Frontal cortex (tissue), 4 donors: ENCODE results near the gene CDH26. TPM values are rescaled to one million over a fixed set of nuclear protein-coding genes. Genes with fewer than 3 reads are reported as not detected.

ENCODE experiments used
- DNase-seq, 2 donors: peaks; one replicate each; pipeline ENCODE4 v3.0.0; 2012; ENCODE audit warnings: low spot score in 2 of 2
- FAIRE-seq: peaks from 2 replicates; lab custom pipeline; 2012; peaks lifted over from hg19 to GRCh38; lab: Jason Lieb, UNC
- total RNA-seq: library from RNA; depleted of rRNA; stranded (reverse); fragments of >200 nt; gene quantifications from one replicate; pipeline ENCODE4 v1.2.3, GENCODE V29; 2014
- donor health status: control.
- donor health status: control.
- donor health status: control.

The CDH26 gene
- total RNA-seq, 1 donor from 2014 or later, result 0.41 TPM

- no peak for DNase-seq
- no peak for FAIRE-seq
Observed at GRCh38 chr20:60055740-60056139, 97.5 kb downstream of the CDH26 start.

DNA sequence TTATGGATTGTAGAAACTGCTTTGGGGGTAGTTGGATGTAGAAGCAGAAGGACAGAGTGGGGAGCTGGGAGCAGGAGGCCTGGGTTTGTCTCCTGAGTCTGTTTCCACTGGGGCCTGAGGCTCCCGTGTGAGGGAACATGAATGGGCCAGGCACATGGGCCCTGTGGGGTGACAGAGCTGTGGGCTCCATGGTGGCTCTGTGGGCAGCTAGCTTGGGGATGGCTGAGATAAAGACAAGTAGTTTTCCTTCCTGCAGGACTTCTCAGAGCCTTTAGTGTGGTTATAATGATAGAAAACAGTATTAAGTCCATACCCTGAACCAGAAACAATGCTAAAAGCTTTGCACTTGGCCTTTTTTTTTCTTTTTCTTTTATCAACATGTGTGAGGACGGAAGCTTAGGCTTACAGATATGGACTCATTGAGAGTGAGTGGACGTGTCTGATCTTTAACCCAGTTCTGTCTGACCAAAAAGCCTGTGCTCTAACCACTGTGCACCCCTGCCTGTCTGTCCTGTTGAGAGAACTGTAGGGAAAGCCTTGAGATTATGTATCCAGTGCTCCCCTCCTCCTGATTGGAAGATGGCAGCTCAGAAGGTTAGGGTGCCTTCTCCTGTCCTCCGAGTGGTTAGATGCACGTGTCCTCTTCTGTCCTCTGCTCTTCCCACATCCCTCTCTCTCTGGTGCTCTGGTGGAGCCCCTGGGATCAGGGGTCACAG is 98.3 kb downstream of the CDH26 start:
- DNase-seq (no peak), FAIRE-seq (no peak)

DNA sequence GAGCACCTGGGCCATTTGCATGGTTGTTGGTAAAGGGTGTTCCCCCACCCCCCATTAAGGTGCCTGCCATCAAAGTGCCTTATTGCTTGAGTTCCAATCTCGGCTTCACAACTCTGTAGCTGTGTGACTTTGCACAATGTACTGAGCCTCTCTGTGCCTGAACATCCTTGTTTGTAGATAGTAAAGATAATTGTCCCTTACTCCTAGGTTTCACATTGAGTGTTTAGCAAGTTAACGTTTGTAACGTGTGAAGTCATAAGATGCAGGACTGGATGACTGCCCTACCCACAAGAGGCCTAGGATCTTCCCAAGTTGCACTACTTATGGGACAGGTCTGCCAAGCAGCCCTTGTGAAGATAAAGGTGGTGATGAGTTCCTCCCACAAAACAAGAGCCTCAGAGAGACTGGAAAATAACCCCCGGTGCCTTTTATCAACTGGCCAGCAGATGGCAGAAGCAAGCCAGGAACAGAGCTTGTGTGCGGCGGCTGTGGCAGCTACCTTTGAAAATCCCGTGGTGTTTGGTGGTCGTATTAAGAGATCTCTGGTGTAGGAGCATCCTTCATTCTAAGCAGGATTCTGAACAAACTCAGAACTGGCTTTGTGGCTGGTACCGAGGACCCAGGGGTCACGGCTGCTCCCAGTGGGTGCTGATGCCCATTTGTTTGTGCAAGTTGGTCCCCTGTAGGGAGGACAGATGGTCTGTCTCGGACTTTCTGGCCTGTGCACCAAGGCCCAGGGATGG is 99.1 kb downstream of the CDH26 start:
- FAIRE-seq, result no peak
- DNase-seq, result peak; percentile 28 to 69

DNA sequence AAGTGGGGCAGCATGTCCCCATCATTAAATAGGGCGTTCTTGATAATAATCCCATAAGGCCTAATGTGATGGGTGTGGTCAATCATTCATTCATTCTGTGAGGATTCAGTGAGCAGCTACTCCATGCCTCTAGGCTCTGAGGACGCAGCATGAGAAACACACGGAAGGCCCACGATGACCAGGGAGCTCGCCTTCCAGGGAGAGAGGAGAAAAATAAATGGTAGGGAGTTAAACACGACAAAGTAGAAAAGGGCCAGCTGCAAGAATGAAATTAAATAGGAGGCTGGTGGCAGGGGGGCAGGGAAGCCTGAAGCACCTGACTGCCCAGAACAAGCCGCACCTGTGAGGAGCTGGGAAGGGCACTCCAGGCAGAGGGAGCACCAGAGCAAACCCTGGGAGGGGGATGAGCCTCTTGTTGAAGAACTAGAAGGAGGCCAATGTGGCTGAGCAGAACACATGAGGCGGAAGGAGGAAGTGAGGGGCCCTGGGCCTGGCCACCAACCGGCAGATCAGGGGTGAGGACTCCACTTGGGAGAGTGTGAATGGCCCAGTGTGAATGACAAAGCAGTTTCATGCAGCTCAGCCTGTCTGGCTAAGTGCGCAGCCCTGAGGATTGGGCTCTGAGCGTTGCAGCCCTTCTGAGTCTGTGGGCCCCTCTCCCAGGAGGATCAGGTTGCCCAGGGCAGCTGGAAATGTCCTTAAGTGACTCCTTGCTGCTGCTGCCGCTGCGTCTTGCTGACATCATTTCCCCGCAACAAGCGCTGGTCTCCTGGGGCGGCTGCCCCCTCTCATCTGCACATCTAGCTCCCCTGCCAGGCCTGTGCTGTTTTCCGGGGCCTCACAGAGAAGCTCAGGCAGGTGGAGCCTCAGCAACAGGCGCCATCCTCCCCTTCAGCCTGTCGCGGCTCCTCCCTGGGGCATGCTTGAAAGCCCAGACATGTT is 99.9 kb downstream of the CDH26 start:
- DNase-seq, result no peak
- no peak for FAIRE-seq

GRCh38 chr20:60058879-60059278 is 100.7 kb downstream of the CDH26 start:
- DNase-seq (no peak), FAIRE-seq (no peak)

DNA sequence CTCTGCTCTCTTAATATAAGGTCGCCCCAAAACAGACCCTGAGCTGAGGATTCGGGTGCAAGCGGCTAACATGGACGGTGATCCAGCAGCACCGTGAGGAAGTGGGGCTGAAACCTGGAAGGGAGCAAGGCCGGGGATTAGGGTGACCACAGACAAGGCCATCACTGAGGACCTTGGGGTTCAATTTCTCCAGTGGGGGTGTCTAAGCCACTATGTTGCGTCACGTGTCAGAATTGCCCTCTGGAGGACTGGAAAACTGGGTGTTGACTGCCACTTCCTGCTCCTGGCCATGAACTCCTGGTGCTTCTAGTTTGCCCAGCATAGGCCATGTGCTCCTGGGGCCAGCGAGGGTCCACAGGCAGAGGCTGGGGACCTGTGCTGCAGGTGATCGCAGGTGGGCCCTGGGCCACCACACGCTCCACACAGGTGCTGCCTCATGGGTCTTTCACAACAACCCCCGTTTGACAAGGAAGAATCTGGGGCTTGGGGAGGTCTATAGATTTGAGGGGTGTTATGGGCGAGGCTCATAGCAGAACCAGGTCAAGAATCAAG is 101.9 kb downstream of the CDH26 start:
- FAIRE-seq, result no peak
- no peak for DNase-seq

- DNase-seq, result no peak
- no peak for FAIRE-seq
Observed at GRCh38 chr20:60060593-60060992, 102.4 kb downstream of the CDH26 start.

- FAIRE-seq (no peak), DNase-seq (no peak)
Observed at GRCh38 chr20:60062431-60063047, 104.3 kb downstream of the CDH26 start.

- DNase-seq, result no peak
- no peak for FAIRE-seq
Observed at GRCh38 chr20:60063048-60063451, 104.8 kb downstream of the CDH26 start.

DNA sequence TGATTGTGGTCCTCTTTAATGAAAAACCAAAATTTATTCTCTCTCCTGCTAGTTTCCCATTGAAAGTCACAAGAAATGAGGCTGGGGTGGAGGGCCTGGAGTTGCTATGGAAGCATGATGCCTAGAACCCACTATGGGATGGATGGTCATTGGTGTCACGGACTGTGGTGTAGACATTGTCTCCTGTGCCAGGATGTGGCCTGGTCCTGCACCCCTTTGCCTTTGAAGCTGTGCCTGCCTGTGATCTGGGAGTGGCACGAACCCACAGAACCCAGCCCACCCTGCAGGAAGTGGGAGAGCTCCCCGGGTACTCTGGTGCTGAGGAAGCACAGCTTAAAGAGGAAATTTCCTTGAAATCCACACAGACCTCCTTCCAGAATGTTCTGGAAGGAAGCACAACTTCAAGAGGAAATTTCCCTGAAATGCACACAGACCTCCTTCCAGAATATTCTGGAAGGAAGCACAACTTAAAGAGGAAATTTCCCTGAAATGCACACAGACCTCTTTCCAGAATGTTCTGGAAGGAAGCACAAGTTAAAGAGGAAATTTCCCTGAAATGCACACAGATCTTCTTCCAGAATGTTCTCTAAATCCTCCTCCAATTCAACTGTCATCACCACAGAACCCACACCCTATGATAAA is 105.6 kb downstream of the CDH26 start:
- DNase-seq (no peak), FAIRE-seq (no peak)

Other genes with a start within 250 kb of the CDH26 start
- 4.1 TPM for gene SYCP2, start 24.8 kb upstream of the CDH26 start, total RNA-seq
- gene PPP1R3D, start 18.1 kb upstream of the CDH26 start, total RNA-seq, result 2.4 TPM
- 32.6 TPM for gene FAM217B, start 18.0 kb upstream of the CDH26 start, total RNA-seq